Inferior parietal cortex (tissue), 1 donor: ENCODE results near the gene EIF4G1.
"Not testable (repeated sequence)": the region's sequence is repeated elsewhere in the genome, so short reads cannot be mapped to it uniquely, and the experiment has no call there.

Experiments used
- DNase-seq: peaks from one replicate; pipeline ENCODE4 v3.0.0-alpha.2; 2016; ENCODE audit errors: extremely low spot score

Gene EIF4G1, protein sequence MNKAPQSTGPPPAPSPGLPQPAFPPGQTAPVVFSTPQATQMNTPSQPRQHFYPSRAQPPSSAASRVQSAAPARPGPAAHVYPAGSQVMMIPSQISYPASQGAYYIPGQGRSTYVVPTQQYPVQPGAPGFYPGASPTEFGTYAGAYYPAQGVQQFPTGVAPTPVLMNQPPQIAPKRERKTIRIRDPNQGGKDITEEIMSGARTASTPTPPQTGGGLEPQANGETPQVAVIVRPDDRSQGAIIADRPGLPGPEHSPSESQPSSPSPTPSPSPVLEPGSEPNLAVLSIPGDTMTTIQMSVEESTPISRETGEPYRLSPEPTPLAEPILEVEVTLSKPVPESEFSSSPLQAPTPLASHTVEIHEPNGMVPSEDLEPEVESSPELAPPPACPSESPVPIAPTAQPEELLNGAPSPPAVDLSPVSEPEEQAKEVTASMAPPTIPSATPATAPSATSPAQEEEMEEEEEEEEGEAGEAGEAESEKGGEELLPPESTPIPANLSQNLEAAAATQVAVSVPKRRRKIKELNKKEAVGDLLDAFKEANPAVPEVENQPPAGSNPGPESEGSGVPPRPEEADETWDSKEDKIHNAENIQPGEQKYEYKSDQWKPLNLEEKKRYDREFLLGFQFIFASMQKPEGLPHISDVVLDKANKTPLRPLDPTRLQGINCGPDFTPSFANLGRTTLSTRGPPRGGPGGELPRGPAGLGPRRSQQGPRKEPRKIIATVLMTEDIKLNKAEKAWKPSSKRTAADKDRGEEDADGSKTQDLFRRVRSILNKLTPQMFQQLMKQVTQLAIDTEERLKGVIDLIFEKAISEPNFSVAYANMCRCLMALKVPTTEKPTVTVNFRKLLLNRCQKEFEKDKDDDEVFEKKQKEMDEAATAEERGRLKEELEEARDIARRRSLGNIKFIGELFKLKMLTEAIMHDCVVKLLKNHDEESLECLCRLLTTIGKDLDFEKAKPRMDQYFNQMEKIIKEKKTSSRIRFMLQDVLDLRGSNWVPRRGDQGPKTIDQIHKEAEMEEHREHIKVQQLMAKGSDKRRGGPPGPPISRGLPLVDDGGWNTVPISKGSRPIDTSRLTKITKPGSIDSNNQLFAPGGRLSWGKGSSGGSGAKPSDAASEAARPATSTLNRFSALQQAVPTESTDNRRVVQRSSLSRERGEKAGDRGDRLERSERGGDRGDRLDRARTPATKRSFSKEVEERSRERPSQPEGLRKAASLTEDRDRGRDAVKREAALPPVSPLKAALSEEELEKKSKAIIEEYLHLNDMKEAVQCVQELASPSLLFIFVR (N-terminal part only)

DNA sequence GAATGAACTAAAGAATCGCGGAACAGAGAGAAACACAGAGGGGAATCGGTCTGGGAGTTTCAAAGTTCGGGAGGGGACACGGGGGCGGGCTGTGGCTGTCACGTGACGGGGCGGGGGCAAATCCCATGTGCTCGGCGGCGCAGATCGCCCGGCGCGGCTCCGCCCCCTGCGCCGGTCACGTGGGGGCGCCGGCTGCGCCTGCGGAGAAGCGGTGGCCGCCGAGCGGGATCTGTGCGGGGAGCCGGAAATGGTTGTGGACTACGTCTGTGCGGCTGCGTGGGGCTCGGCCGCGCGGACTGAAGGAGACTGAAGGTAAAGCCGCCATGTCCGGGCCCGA, at the start of gene EIF4G1:
EIF4G1 (plus strand) TSS at position 244 of the 337 bp plus-strand sequence. CDS start 1,191 bp downstream, outside the sequence.
- peak; percentile 87 for DNase-seq

DNA sequence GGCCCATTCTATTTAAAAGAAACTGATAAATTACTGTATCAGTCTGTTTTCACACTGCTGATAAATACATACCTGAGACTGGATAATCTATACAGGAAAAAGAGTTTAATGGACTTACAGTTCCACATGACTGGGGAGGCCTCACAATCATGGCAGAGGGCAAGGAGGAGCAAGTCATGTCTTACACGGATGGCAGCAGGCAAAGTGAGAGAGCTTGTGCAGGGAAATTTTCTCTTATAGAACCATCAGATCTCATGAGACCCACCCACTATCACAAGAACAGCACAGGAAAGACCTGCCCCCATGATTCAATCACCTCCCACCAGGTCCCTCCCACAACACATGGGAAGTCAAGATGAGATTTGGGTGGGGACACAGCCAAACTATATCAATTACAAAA, 47.2 kb upstream of the EIF4G1 start:
- not testable (repeated sequence) for DNase-seq

DNA sequence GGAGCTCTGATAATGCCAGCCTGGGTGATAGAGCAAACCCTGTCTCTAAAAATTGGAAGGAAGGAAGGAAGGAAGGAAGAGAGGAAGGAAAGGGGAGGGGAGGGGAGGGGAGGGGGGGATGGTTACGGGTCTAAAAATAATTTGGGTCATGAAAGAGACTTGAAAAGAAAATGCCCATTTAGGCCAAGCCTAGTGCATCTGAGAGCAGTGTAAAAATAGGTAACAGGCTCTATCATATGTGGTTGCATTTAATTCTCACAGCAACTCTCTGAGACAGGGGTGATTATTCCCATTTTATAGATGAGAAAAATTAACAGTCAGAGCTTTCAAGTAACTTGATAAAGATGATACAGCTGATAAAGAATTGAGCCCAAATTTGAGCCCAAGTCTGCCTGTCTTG, 42.1 kb upstream of the EIF4G1 start:
- no peak for DNase-seq

DNA sequence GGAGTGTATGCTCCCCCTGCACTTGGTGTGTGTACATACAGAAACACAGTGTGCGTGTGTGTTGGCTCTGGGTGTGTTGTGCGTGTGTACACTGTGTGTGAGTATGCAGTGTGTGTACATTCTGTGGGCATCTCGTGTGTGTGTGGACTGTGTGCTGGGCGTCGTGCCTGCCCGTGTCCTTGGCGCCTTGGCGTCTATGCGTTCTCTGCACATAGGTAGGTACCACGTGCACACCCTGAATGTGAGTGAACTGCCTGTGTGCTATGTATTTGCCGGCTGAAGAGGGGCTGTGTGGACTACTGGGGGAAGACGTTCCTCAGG, 39.1 kb upstream of the EIF4G1 start:
- no peak for DNase-seq

DNA sequence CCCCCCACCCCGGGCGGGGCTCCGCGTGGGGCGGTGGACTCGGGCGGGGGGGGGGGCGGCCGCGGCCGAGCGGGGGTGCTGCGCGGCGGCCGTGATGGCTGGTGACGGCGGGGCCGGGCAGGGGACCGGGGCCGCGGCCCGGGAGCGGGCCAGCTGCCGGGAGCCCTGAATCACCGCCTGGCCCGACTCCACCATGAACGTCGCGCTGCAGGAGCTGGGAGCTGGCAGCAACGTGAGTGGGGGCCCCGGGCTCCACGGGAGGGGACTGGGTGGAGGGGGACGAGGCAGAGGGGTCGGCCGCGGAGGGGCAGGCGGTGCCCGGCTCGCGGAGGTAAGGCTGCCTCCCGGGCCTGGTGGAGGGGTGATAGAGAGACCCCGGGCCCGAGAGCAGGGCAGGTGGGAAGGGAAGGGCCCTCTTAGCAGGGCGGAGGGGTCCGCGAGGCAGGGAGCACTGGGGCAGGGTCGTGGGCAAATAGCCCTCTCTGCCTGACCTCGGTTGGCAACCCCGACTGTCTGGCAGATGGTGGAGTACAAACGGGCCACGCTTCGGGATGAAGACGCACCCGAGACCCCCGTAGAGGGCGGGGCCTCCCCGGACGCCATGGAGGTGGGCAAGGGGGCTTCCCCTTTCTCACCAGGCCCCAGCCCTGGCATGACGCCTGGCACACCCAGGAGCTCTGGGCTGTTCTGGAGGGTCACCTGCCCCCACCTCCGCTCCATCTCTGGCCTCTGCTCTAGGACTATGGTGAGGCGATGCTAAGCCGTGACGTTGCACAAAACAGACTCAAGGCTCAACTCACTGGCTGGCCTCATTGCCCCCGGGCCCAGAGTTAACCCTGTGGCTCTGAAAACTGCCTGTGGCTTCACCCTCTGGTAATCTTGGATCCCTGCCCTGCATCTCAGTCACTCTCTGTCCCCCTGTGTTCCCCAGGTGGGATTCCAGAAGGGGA, 38.2 kb upstream of the EIF4G1 start, which contains the start of gene ECE2:
ECE2 (plus strand) TSS at position 62 of the 950 bp plus-strand sequence; CDS start at position 194, 132 bp downstream.
- no peak for DNase-seq

DNA sequence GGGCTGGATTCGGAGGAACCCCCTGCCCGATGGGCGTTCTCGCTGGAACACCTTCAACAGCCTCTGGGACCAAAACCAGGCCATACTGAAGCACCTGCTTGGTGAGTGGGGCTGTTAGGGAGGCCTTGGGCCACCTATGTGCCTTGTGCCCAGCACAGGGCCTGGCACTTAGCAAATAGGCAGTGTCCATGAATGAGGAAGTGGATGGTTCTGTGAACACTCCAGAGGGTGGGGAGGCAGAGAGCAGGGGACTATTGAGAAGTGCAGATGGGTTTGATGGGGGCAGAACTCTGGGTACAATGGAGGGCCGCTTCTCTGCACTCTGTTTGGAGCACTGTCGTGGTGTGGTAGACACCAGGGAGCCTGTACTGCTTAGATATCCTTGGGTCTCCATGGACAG, 37.0 kb upstream of the EIF4G1 start:
- DNase-seq = no peak

DNA sequence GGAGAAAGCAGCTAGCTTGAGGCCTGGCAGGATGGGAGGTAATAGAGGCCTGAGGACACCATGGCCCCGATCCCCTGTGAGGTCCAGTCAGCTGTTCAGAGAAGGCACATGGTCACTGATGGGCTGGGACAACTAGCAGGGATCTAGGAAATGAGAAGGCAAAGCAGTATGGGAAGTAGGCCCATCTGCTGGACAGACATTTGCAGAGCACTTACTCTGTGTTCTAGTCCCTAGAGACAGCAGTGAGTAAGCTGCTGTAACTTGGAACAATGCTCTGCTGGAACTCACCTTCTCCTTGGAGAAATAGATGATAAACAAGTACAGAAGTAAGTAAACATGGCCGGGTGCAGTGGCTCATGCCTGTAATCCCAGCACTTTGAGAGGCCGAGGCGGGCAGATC, 31.5 kb upstream of the EIF4G1 start:
- no peak for DNase-seq

DNA sequence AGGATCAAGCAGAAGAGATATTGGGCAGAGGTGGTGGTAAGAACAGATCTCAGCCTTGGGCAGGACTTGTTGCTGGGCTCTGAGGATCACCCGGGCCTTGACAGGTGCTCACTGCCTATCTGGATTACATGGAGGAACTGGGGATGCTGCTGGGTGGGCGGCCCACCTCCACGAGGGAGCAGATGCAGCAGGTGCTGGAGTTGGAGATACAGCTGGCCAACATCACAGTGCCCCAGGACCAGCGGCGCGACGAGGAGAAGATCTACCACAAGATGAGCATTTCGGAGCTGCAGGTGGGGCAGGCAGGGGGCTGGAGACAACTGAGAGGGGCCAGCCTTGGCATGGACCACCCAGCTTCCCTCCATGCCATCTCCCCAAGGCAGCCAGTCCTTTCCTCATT, 30.7 kb upstream of the EIF4G1 start:
- DNase-seq = no peak

DNA sequence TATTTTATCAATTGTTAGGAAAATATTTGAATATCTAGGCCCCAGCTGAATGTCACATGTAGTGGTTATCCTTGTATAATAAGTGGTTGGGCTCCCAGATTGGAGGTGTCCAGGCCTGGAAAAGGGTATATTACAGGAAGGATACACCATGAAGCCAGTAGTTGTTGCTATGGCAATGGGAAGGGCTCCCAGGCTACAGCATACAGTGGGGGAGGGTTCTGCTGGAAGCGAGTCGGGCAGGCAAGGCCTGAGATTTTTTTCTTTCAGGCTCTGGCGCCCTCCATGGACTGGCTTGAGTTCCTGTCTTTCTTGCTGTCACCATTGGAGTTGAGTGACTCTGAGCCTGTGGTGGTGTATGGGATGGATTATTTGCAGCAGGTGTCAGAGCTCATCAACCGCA, 29.7 kb upstream of the EIF4G1 start:
- peak; percentile 69 for DNase-seq

DNA sequence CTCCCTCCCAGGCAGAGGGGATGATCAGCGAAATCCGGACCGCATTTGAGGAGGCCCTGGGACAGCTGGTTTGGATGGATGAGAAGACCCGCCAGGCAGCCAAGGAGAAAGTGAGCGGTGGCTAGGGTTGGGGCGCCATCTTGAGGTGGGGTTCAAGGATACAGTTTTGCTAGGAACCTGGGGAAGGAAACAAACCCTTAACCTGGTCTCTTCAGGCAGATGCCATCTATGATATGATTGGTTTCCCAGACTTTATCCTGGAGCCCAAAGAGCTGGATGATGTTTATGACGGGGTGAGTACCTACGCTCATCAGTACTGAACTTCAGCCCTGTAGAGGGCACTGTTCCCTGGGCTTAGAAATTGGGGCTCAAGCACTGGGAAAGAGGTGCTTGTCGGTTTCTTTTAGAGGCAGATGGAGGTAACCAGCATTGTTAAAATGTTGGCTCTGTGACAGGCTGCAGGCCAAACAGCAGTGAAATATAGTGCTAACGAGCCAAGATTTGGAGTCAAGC, 24.9 kb upstream of the EIF4G1 start:
- DNase-seq = peak; percentile 43

DNA sequence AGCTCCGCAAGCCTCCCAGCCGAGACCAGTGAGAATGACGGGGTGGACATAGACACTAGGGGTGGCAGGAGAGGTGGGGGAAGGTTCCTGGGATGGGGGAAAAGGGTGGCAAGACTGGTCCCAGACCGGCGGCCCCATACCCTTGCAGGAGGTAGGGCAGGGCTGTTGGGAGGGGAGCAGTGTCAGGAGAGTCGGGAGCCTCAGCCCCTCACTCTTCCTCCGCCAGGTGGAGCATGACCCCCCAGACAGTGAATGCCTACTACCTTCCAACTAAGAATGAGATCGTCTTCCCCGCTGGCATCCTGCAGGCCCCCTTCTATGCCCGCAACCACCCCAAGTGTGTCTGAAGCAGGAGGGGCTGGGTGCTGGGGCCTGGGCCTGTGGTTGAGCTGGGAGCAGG, 24.1 kb upstream of the EIF4G1 start:
- DNase-seq = no peak

DNA sequence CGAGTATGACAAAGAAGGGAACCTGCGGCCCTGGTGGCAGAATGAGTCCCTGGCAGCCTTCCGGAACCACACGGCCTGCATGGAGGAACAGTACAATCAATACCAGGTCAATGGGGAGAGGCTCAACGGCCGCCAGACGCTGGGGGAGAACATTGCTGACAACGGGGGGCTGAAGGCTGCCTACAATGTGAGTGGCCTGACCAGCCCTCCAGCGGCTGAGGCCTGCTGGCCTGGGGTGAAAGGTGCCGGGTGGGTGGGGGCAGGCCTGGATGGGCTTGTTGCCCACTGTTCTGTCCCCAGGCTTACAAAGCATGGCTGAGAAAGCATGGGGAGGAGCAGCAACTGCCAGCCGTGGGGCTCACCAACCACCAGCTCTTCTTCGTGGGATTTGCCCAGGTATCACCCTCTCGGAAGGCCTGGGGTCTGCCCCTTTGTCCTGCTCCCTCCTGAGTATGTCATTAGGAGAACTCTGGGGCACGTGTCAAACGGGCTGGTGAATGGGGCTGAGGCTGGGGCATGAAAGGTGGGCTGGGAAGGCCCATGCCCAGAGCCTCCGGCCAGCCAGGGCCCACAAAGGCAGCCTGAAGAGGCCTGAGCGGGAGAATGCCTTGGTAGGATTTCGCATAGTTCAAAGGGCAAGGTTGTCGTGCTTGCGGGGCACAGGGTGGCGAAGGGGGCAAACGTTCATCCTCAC, 23.2 kb upstream of the EIF4G1 start:
- no peak for DNase-seq

DNA sequence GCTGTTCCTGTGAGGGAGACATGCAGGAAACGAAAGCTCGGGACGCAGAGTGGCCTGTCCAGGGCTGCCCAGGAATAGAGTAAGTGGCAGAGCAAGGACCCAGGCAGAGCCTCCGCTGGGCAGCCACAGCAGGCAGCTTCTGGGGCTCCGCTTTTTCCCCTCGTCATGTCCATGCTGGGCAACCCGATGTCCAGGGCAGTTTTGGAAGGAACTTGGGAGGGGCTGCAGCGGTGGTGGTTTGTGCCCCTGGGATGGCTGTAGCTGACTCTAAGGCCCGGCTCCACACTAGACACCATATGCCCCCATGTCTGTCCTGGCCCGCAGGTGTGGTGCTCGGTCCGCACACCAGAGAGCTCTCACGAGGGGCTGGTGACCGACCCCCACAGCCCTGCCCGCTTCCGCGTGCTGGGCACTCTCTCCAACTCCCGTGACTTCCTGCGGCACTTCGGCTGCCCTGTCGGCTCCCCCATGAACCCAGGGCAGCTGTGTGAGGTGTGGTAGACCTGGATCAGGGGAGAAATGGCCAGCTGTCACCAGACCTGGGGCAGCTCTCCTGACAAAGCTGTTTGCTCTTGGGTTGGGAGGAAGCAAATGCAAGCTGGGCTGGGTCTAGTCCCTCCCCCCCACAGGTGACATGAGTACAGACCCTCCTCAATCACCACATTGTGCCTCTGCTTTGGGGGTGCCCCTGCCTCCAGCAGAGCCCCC, 22.5 kb upstream of the EIF4G1 start:
- no peak for DNase-seq

DNA sequence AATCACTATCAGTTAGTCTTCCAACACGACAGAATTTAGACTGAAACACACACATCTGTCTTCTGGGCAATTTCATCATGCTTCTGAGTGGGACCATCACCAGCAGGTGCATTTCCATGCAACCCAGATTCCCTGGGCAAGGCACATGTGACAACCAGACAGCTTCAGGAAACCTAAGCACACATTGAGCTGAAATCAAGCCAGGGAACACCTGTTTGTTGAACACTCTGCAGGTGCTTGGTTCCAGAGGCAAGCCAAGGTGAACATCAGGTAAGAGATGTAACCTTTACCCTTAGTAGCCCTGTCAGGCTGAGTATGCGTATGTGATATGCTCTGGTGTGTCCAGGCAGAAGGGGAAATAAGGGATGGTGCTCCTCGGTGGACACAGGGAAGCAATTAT, 18.6 kb upstream of the EIF4G1 start:
- DNase-seq = no peak

DNA sequence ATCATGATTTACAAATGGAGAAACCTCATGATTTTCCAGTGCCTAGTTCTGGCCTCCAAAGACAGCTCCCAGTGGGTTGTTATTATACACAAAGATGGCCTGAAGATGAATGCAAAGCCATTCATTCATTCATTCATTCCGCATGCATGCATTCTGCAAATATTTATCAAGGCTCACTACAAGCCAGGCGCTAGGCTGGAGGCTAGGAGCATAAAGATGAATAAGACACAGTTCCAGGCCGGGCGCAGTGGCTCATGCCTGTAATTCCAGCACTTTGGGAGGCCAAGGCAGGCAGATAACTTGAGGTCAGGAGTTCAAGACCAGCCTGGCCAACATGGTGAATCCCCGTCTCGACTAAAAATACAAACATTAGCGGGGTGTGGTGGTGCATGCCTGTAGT, 17.8 kb upstream of the EIF4G1 start:
- no peak for DNase-seq

DNA sequence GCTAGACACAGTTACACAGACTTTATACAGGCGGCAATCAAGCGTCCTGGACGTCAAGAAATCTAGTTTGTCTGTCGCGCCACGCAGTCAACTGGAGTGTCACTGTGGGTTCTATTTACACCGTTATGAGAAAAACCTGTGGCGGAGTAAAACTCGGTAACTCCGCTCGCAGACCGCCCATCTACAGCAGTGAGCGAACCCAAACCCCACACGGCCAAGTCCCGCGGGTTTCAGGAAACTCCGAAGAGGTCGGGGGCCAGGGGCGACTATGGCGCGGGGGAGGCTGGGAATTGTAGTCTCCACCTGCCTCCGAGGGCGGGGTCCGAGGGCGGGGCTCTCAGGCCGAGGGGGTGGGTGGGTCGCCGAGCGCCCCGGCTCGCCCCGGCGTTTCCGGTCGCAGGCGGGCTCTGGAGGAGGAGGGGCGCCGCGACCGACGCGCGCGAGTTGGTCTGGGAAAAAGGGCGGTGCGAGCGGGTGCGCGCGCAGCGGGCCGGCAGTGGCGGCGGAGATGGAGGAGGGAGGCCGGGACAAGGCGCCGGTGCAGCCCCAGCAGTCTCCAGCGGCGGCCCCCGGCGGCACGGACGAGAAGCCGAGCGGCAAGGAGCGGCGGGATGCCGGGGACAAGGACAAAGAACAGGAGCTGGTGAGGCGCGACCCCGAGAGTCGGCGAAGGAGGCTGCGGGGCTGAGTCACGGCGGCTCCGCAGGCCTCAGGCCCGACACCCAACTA, 15.5 kb upstream of the EIF4G1 start, which contains the start of gene PSMD2:
PSMD2 (plus strand) TSS at position 483 of the 729 bp plus-strand sequence; CDS start at position 509, 26 bp downstream.
- peak; percentile 92 for DNase-seq

DNA sequence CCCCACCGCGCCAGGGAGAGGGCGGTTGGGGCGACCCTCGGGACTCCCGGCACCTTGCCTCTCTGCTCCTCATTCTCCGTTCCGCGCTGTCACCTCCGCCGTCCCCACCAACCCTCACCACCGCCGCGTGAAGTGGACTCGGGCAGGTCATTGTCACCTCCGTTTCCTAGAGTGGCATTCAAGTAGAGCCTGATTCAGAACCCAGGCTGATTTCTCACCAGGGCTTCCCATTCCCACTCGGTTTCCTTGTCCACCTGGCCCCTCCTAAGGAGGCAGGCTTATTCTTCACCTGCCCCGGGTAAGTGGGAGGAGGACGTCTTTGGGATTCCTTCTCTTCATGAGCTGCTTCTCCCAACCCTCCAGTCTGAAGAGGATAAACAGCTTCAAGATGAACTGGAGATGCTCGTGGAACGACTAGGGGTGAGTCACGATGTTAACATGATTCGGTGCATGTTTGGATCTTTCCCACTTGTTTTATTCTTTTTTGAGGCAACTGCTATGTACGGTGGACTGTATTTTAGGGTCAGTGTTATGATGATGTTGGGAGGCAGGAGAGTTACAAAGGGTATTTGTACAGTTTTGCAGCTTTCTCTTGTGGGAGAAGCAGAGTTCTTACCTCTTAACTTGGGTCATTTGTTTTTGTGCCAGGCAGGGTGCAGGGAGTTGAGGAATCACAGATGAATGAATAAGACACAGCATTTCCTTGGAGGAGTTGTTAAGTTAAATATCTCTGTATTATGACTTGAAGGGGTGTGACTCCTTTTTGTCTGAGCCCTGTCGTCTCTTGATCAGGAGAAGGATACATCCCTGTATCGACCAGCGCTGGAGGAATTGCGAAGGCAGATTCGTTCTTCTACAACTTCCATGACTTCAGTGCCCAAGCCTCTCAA, 14.7 kb upstream of the EIF4G1 start:
- DNase-seq = no peak

DNA sequence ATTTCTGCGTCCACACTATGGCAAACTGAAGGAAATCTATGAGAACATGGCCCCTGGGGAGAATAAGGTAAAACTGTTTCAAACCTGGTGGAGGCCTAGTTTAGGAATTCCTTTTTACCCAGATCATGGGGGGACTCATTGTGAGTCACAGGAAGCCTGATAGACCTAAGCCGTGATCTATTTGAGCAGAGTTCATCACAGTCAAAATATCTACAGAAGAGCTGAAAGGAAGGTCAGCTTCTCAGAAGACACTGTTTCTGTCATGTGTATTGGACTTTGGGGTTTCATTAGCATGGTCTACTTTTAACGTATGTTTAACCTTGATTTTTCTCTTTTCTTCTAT, 14.1 kb upstream of the EIF4G1 start:
- DNase-seq = no peak
